MM.1S (cell line): ENCODE data around the gene FLT1.

Experiments used
- EZH2 ChIP-seq: fragments of 300-600 bp; sonication (generic); optimal IDR thresholded peaks from 2 replicates; pipeline ENCODE3; 2017; ENCODE audit warnings: low read depth, mild to moderate bottlenecking, antibody characterized with exemption, low read length, mixed read lengths
- TF ChIP-seq, protein P1 (sequence below): fragments of 300-600 bp; sonication (generic); IDR thresholded peaks from 2 replicates; pipeline ENCODE4 v1.5.1; 2016; ENCODE audit warnings: antibody characterized with exemption, low read length, mixed read lengths

- TF ChIP-seq, protein P1, sequence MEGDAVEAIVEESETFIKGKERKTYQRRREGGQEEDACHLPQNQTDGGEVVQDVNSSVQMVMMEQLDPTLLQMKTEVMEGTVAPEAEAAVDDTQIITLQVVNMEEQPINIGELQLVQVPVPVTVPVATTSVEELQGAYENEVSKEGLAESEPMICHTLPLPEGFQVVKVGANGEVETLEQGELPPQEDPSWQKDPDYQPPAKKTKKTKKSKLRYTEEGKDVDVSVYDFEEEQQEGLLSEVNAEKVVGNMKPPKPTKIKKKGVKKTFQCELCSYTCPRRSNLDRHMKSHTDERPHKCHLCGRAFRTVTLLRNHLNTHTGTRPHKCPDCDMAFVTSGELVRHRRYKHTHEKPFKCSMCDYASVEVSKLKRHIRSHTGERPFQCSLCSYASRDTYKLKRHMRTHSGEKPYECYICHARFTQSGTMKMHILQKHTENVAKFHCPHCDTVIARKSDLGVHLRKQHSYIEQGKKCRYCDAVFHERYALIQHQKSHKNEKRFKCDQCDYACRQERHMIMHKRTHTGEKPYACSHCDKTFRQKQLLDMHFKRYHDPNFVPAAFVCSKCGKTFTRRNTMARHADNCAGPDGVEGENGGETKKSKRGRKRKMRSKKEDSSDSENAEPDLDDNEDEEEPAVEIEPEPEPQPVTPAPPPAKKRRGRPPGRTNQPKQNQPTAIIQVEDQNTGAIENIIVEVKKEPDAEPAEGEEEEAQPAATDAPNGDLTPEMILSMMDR: no peak
- TF ChIP-seq EZH2: no peak
Observed at GRCh38 chr13:28457521-28457920, 37.4 kb downstream of the FLT1 start.
